ENCODE data around the gene STX18. TPM values are rescaled to one million over a fixed set of nuclear protein-coding genes. Genes with fewer than 3 reads are reported as not detected.
"Not testable (repeated sequence)": the region's sequence is repeated elsewhere in the genome, so short reads cannot be mapped to it uniquely, and the experiment has no call there.

STX18 gene
- total and polyA plus RNA-seq, 2 donors (not counting 1 experiment from before 2014, with no cell fraction given), result 27.4 to 28.2 TPM

- H3K9ac ChIP-seq (ENCODE audit: insufficient read depth, low read length), result no peak overlapping the region
- no peak overlapping the region for H3K27ac ChIP-seq (ENCODE audit: insufficient read depth, low read length)
- H2AFZ ChIP-seq (ENCODE audit: low read length), result no peak overlapping the region
- H3K79me2 ChIP-seq (ENCODE audit: control insufficient read depth, insufficient read depth, low read length), result peaks cover 6% of the 10 kb centered on the region
- no peaks in the 10 kb centered on the region for H3K36me3 ChIP-seq (ENCODE audit: control insufficient read depth, insufficient read depth, low read length)
- H3K27me3 ChIP-seq (ENCODE audit: control insufficient read depth, insufficient read depth, low read length), result no peaks in the 10 kb centered on the region
- no peak for TF ChIP-seq EZH2 (IDR thresholded peaks at IDR 0.05; ENCODE audit: low read length, missing control alignments)
- no peak for TF ChIP-seq CTCF (conservative IDR thresholded peaks at IDR 0.05 in 1 of 2, IDR thresholded peaks at IDR 0.05 in 1 of 2; ENCODE audit: low read depth in 1 of 2, low read length in 2 of 2)
- H3K4me2 ChIP-seq (ENCODE audit: extremely low read depth, insufficient read depth, low read length), result no peak overlapping the region
- H3K9me3 ChIP-seq (ENCODE audit: control insufficient read depth, insufficient read depth, low read depth, low read length), result no peaks in the 10 kb centered on the region
- no peaks in the 10 kb centered on the region for H4K20me1 ChIP-seq (ENCODE audit: control insufficient read depth, extremely low read depth, insufficient read depth, low read length)
- DNase-seq (ENCODE audit: low read depth in 2 of 2), result no peak
- H3K4me1 ChIP-seq (ENCODE audit: control insufficient read depth, extremely low read depth, insufficient read depth, low read length), result no peaks in the 10 kb centered on the region
- no peak overlapping the region for H3K4me3 ChIP-seq (replicated peaks in 1 of 4; ENCODE audit: control extremely low read depth in 1 of 4, insufficient read depth in 1 of 4, low read depth in 3 of 4, low read length in 4 of 4)
Measured at GRCh38 chr4:4512282-4512681, 29.6 kb downstream of the STX18 start.

- H3K36me3 ChIP-seq (ENCODE audit: control insufficient read depth, insufficient read depth, low read length); DNase-seq (ENCODE audit: low read depth in 2 of 2); H2AFZ ChIP-seq (ENCODE audit: low read length); H3K27ac ChIP-seq (ENCODE audit: insufficient read depth, low read length); H3K4me2 ChIP-seq (ENCODE audit: extremely low read depth, insufficient read depth, low read length); H4K20me1 ChIP-seq (ENCODE audit: control insufficient read depth, extremely low read depth, insufficient read depth, low read length); H3K9ac ChIP-seq (ENCODE audit: insufficient read depth, low read length); H3K79me2 ChIP-seq (ENCODE audit: control insufficient read depth, insufficient read depth, low read length); H3K4me1 ChIP-seq (ENCODE audit: control insufficient read depth, extremely low read depth, insufficient read depth, low read length); H3K27me3 ChIP-seq (ENCODE audit: control insufficient read depth, insufficient read depth, low read length); H3K4me3 ChIP-seq (replicated peaks in 1 of 4; ENCODE audit: control extremely low read depth in 1 of 4, insufficient read depth in 1 of 4, low read depth in 3 of 4, low read length in 4 of 4); H3K9me3 ChIP-seq (ENCODE audit: control insufficient read depth, insufficient read depth, low read depth, low read length): not testable (repeated sequence)
Measured at GRCh38 chr4:4510641-4511040, 31.2 kb downstream of the STX18 start.

- H3K79me2 ChIP-seq (ENCODE audit: control insufficient read depth, insufficient read depth, low read length), result peaks cover 5% of the 10 kb centered on the region
- H3K9ac ChIP-seq (ENCODE audit: insufficient read depth, low read length), result no peak overlapping the region
Measured at GRCh38 chr4:4509521-4509920, 32.3 kb downstream of the STX18 start.

More at GRCh38 chr4:4509521-4509920, 32.3 kb downstream of the STX18 start:
- Histone ChIP-seq H2AFZ (ENCODE audit: low read length) (no peak overlapping the region), H3K4me1 (ENCODE audit: control insufficient read depth, extremely low read depth, insufficient read depth, low read length) (no peaks in the 10 kb centered on the region), H3K9me3 (ENCODE audit: control insufficient read depth, insufficient read depth, low read depth, low read length) (no peaks in the 10 kb centered on the region), H3K27ac (ENCODE audit: insufficient read depth, low read length) (no peak overlapping the region), H3K4me2 (ENCODE audit: extremely low read depth, insufficient read depth, low read length) (no peak overlapping the region), H4K20me1 (ENCODE audit: control insufficient read depth, extremely low read depth, insufficient read depth, low read length) (no peaks in the 10 kb centered on the region), H3K27me3 (ENCODE audit: control insufficient read depth, insufficient read depth, low read length) (no peaks in the 10 kb centered on the region), H3K4me3 (replicated peaks in 1 of 4; ENCODE audit: control extremely low read depth in 1 of 4, insufficient read depth in 1 of 4, low read depth in 3 of 4, low read length in 4 of 4) (no peak overlapping the region), H3K36me3 (ENCODE audit: control insufficient read depth, insufficient read depth, low read length) (no peaks in the 10 kb centered on the region)
- DNase-seq (ENCODE audit: low read depth in 2 of 2), result no peak
- TF ChIP-seq CTCF (conservative IDR thresholded peaks at IDR 0.05 in 1 of 2, IDR thresholded peaks at IDR 0.05 in 1 of 2; ENCODE audit: low read depth in 1 of 2, low read length in 2 of 2) (no peak), EZH2 (IDR thresholded peaks at IDR 0.05; ENCODE audit: low read length, missing control alignments) (no peak)
